H1 (cell line): Measurements from ENCODE around the gene DEFB113.

Experiments
- EZH2 ChIP-seq: fragments of 200-600 bp; sonication (generic); IDR thresholded peaks from 2 replicates; pipeline ENCODE4 v1.7.1; 2012; ENCODE audit warnings: low read depth, mild to moderate bottlenecking, moderate library complexity, low read length, inconsistent platforms; ENCODE audit not compliant: severe bottlenecking
- POLR2A ChIP-seq, 2 experiments: IDR thresholded peaks; 1 replicate in 1 of 2; 2 replicates in 1 of 2; pipeline ENCODE4 v1.6.1; 2011; ENCODE audit warnings: low read depth in 2 of 2, low read length in 2 of 2, mild to moderate bottlenecking in 2 of 2; ENCODE audit errors: control extremely low read depth in 1 of 2
- RFX5 ChIP-seq: IDR thresholded peaks from 2 replicates; pipeline ENCODE4 v1.6.1; 2011; ENCODE audit warnings: low read depth, low read length, improper control_type of control experiment, borderline replicate concordance
- RXRA ChIP-seq: IDR thresholded peaks from 2 replicates; pipeline ENCODE4 v1.6.1; 2011; ENCODE audit warnings: low read depth, mild to moderate bottlenecking, low read length, moderate library complexity; ENCODE audit not compliant: insufficient read depth
- SIRT6 ChIP-seq: IDR thresholded peaks from one replicate; pipeline ENCODE4 v1.7.1; 2012; ENCODE audit warnings: low read length, inconsistent platforms
- TF ChIP-seq, protein P1 (sequence below), 3 experiments: IDR thresholded peaks; 1 replicate in 2 of 3; 2 replicates in 1 of 3; pipeline versions ENCODE4 v1.5.1 to v1.6.1; 2011; ENCODE audit warnings: low read length in 3 of 3, mild to moderate bottlenecking in 3 of 3, inconsistent platforms in 2 of 3, low read depth in 1 of 3, moderate library complexity in 1 of 3; ENCODE audit not compliant: insufficient read depth in 1 of 3; ENCODE audit errors: control extremely low read depth in 1 of 3

DNA sequence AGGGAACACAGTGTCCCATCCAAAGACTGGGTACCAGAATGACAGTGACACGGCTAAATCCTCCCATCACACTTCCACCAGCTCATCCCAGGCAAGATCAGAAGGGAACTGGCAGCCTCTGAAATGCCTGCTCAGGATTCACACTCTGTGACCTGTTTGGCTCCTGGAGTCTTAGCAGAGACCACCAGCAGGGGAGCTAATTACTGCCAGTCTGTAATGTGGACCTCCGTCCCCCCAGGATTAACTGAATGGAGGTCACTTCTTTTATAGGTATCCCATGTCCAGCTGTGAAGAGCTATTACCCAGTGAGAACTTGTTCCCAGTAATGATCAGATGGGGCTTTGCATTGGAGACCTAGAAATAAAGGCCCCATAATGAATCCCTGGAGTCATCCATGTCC, 50.6 kb downstream of the DEFB113 start:
- TF ChIP-seq SIRT6 (no peak), RFX5 (no peak), EZH2 (no peak), POLR2A (IDR thresholded peaks at IDR 0.05; ENCODE audit: control extremely low read depth in 1 of 2, low read depth in 2 of 2, low read length in 2 of 2) (no peak), RXRA (no peak)
- TF ChIP-seq, protein P1, sequence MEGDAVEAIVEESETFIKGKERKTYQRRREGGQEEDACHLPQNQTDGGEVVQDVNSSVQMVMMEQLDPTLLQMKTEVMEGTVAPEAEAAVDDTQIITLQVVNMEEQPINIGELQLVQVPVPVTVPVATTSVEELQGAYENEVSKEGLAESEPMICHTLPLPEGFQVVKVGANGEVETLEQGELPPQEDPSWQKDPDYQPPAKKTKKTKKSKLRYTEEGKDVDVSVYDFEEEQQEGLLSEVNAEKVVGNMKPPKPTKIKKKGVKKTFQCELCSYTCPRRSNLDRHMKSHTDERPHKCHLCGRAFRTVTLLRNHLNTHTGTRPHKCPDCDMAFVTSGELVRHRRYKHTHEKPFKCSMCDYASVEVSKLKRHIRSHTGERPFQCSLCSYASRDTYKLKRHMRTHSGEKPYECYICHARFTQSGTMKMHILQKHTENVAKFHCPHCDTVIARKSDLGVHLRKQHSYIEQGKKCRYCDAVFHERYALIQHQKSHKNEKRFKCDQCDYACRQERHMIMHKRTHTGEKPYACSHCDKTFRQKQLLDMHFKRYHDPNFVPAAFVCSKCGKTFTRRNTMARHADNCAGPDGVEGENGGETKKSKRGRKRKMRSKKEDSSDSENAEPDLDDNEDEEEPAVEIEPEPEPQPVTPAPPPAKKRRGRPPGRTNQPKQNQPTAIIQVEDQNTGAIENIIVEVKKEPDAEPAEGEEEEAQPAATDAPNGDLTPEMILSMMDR (IDR thresholded peaks at IDR 0.05; ENCODE audit: control extremely low read depth in 1 of 3, insufficient read depth in 1 of 3, low read depth in 1 of 3, low read length in 3 of 3), result peak in 2 of 3 experiments; percentile 20; a peak in 3 of 4 replicates
